HG02763 (cell line): ENCODE results near the gene PLAGL2.
"Not testable (repeated sequence)": the region's sequence is repeated elsewhere in the genome, so short reads cannot be mapped to it uniquely, and the experiment has no call there.

Source experiments
- ATAC-seq: cut with Tn5 transposase; IDR thresholded peaks from one replicate; pipeline ENCODE4 v1.9.1; 2021; ENCODE audit warnings: mild to moderate bottlenecking, moderate library complexity; ENCODE audit not compliant: unreplicated experiment

PLAGL2 gene

GRCh38 chr20:32184961-32185603 lies 22.5 kb downstream of the PLAGL2 start:
- no peak for ATAC-seq

- ATAC-seq, result no peak
Measured at GRCh38 chr20:32183947-32184635, 23.5 kb downstream of the PLAGL2 start.

- ATAC-seq, result no peak
Measured at GRCh38 chr20:32181606-32182005, 25.9 kb downstream of the PLAGL2 start.

GRCh38 chr20:32179934-32180333 lies 27.6 kb downstream of the PLAGL2 start:
- no peak for ATAC-seq

DNA sequence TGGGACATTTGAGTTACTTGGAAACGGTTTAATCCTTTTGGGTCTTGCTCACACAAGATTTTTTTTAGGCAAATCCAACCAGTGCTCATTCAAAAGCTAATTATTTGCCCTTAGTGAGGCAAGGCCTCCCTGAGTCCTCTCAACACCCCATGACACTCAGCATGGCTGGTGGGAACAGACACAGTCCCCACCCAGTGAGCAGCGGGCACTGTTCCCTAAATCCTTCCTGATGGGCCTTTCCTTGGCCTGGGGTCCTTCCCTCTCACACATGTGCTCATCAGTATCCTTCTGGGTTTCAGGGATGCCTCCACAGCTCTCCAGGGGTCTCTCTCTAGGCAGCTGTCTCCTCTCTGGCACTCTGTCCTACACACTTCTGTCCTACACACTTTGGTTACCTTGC lies 28.0 kb downstream of the PLAGL2 start:
- ATAC-seq, result no peak

DNA sequence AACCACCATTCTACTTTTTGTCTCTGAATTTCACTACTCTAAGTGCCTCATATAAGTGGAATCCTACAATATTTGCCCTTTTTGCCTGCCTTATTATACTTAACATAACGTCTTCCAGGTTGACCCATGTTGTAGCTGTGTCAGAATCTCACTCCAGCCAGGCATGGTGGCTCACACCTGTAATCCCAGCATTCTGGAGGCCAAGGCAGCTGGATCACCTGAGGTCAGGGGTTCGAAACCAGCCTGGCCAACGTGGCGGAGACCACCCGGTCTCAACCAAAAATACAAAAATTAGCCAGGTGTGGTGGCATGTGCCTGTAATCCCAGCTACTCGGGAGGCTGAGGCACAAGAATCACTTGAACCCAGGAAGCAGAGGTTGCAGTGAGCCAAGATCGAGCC lies 29.8 kb downstream of the PLAGL2 start:
- not testable (repeated sequence) for ATAC-seq

GRCh38 chr20:32168184-32168910 lies 39.2 kb downstream of the PLAGL2 start:
- ATAC-seq, result no peak

DNA sequence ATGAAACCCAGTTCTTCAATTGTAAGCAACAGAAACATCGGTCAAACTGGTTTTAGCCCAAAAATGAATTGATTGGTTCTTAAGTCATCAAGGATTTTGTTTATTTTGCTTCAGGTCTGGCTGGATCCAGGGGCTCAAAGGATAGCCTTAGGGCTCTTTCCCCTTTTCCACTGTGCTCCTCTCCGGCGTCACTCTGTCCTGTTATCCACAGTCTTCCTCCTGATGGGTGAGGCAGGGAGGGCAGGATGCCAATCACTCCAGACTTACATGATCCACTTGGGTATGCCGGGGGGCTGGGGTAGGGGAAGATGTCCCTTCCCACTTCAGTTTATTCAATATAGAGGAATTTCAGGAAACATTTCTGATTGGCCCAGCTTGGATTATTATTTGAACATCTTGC lies 40.0 kb downstream of the PLAGL2 start:
- ATAC-seq, result no peak

DNA sequence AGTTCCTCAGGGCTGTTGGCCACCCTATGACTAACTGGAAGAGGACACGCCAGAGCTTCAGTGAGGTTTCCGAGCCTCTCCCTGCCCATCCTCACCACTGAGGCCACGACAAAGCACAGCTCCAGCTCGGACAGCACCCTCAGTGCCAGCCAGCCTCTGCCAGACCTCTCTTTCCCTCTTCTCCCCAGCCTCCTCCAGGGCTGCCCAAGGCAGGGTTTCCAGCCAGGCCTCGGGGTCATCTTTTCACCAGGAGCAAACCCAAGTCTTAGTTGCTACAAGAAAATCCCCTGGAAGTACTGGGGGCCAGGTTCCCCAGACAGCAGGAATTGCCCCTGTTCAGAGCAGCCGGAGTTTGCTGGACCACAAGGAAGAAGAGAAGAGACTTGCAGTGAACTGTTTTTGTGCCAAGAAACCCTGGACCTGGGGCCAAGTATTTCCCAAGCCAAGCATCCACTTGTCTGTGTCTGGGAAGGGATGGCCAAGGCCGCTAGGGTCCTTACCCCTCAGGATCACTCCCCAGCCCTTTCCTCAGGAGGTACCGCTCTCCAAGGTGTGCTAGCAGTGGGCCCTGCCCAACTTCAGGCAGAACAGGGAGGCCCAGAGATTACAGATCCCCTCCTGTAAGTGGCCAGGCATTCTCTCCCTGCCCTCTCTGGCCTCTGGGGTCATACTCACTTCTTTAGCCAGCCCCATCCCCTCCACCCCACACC lies 41.6 kb downstream of the PLAGL2 start:
- ATAC-seq, result no peak

GRCh38 chr20:32164984-32165735 lies 42.4 kb downstream of the PLAGL2 start:
- ATAC-seq, result no peak

DNA sequence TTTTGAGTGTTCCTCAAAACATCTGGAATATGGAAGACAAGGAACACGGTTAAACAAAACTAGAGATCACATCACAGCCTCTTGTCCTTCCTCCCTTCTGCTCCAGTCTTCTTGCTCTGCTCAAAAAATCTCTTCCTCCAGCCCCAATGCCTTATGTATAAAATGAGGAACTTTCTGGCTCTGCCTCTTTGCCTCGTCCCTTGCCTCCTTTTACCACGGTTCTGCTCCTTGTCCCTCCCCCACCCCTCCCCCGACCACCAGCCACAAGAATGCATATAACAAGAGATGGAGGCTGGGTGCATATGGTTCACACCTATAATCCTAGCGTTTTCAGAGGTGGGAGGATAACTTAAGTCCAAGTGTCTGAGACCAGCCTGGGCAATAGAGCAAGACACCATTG lies 43.6 kb downstream of the PLAGL2 start:
- no peak for ATAC-seq

GRCh38 chr20:32162351-32162750 lies 45.2 kb downstream of the PLAGL2 start:
- no peak for ATAC-seq

GRCh38 chr20:32160341-32160740 lies 47.2 kb downstream of the PLAGL2 start:
- ATAC-seq, result no peak

DNA sequence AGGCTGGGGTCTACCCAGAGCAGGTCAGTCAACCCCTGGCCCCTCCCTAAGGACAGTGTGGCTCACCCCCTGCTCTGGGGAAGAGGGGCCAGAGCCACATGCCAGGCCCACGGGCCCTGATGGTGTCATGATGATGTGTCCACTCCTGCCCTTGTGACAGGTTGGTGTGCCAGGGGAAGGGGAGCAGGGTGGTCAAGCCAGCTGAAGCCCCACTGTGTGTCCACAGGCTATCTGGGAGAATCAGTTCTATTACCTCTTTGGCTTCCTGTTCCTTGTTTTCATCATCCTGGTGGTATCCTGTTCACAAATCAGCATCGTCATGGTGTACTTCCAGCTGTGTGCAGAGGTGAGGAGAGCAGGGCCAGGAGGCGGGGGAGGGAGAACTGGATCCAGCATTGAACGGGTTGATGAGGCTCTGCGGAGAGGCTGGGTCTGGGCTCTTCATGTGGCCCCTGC lies 47.7 kb downstream of the PLAGL2 start:
- no peak for ATAC-seq

GRCh38 chr20:32158943-32159660 lies 48.4 kb downstream of the PLAGL2 start:
- ATAC-seq, result no peak

GRCh38 chr20:32158351-32158750 lies 49.2 kb downstream of the PLAGL2 start:
- no peak for ATAC-seq

DNA sequence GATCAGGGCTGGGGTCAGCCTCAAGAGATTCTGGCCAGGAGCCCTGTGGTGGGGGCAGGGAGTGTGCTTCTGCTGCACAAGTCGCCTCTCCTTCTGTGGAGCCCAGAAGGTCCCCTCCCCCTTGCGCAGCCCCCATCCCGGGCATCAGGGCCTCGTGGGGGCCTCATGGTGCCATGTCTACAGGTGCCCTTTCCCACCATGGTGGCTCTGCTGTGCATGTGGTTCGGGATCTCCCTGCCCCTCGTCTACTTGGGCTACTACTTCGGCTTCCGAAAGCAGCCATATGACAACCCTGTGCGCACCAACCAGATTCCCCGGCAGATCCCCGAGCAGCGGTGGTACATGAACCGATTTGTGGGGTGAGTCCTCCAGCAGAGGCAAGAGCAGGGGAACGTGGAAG lies 49.9 kb downstream of the PLAGL2 start:
- no peak for ATAC-seq

GRCh38 chr20:32155017-32155981 lies 52.2 kb downstream of the PLAGL2 start:
- ATAC-seq, result peak; percentile 48

- ATAC-seq, result no peak
Measured at GRCh38 chr20:32153771-32154170, 53.8 kb downstream of the PLAGL2 start.
